HG03108 (cell line): ENCODE data around the gene C1QTNF6.
A peak's percentile ranks its signal among the peaks of the same experiment; 100 is the strongest.
"Not testable (repeated sequence)": the region's sequence is repeated elsewhere in the genome, so short reads cannot be mapped to it uniquely, and the experiment has no call there.

Source experiments
- ATAC-seq: cut with Tn5 transposase; IDR thresholded peaks from one replicate; pipeline ENCODE4 v1.9.1; 2021; ENCODE audit warnings: moderate library complexity; ENCODE audit not compliant: unreplicated experiment

The C1QTNF6 gene

GRCh38 chr22:37208401-37209139, 20.5 kb upstream of the C1QTNF6 start:
- no peak for ATAC-seq

DNA sequence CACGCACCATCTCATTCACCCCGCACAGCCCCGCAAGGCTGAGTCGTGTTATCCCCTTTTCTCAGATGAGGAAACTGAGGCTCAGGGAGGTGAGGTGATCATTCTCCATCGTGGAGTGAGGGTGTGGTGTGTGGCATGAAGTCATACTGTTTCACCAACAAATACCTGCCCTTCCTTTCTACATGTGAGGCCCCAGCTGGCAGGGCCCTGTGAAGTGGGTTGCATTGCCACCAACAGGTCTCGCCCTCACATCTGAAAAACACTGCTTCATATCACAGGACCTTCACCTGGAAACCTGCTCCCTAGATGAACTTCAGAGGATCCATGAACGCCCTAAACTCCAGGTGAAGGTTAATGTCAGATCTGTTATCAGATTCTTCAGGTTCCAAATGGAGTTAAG, 19.9 kb upstream of the C1QTNF6 start:
- no peak for ATAC-seq

DNA sequence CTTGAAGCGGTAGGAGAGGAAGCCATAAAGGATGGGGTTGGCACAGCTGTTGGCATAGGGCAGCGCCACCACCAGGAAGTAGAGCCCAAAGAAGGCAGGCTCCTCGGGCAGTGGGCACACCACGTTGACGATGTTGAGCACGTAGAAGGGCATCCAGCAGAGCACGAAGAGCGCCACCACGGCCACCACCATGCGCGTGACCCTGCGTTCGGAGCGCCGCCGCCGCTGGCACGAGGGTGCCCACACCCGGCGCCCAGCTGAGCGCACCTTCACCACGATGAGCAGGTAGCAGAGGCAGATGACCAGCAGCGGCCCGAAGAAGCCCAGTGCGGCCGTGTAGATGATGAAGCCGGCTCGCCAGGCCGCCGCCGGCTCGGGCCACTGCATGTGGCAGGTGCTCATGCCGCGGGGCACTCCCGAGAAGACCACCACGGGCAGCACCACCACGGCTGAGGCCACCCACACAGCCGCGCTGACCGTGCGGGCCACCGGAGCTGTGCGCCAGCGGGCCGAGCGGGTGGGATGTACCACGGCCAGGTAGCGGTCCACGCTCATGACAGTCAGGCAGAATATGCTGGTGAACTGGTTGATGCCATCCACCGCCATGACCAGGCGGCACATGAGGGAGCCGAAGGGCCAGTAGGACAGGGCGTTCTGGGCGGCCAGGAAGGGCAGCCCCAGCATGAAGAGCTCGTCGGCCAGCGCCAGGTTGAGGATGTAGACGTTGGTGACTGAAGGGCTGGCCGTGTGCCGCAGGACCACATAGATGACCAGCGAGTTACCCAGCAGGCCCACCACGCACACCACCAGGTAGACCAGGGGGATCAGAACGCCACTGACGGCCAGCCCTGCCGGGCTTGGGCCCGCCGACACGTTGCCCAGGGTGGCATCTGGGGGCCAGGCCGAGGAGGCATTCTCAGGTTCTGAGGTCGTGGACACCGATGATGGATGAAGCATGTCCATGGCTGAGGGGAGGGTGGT, 19.1 kb upstream of the C1QTNF6 start:
- ATAC-seq = no peak

- no peak for ATAC-seq
Measured at GRCh38 chr22:37206118-37206840, 18.2 kb upstream of the C1QTNF6 start.

GRCh38 chr22:37205046-37205445, 17.0 kb upstream of the C1QTNF6 start:
- no peak for ATAC-seq

GRCh38 chr22:37204045-37204655, 16.1 kb upstream of the C1QTNF6 start:
- no peak for ATAC-seq

GRCh38 chr22:37203354-37204044, 15.5 kb upstream of the C1QTNF6 start:
- ATAC-seq = no peak

DNA sequence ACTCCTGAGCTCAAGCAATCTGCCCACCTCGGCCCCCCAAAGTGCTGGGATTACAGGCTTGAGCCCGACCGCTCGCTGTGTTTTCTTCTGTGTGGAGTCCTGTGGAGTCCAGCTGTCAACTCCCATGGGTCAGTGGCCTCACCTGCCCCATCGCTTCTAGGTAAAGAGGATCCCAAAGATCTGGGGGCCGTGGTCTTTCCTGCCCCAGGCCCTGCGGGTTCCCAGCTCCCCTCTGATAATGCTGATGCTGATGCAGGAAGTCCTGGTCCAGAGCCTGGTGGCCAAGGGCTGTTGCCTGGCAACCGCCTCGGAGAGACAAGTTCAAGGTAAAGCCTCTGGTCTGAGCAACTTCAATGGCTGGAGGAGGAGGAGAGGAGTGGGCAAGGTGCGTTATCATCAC, 14.7 kb upstream of the C1QTNF6 start:
- ATAC-seq = no peak

GRCh38 chr22:37202001-37202555, 14.0 kb upstream of the C1QTNF6 start:
- ATAC-seq = no peak

GRCh38 chr22:37201443-37201820, 13.4 kb upstream of the C1QTNF6 start:
- ATAC-seq = not testable (repeated sequence)

GRCh38 chr22:37199760-37200108, 11.7 kb upstream of the C1QTNF6 start:
- ATAC-seq = no peak

- peak; percentile 82 for ATAC-seq
Measured at GRCh38 chr22:37199103-37199759, 11.2 kb upstream of the C1QTNF6 start.

- ATAC-seq = no peak
Measured at GRCh38 chr22:37198258-37199102, 10.4 kb upstream of the C1QTNF6 start.

DNA sequence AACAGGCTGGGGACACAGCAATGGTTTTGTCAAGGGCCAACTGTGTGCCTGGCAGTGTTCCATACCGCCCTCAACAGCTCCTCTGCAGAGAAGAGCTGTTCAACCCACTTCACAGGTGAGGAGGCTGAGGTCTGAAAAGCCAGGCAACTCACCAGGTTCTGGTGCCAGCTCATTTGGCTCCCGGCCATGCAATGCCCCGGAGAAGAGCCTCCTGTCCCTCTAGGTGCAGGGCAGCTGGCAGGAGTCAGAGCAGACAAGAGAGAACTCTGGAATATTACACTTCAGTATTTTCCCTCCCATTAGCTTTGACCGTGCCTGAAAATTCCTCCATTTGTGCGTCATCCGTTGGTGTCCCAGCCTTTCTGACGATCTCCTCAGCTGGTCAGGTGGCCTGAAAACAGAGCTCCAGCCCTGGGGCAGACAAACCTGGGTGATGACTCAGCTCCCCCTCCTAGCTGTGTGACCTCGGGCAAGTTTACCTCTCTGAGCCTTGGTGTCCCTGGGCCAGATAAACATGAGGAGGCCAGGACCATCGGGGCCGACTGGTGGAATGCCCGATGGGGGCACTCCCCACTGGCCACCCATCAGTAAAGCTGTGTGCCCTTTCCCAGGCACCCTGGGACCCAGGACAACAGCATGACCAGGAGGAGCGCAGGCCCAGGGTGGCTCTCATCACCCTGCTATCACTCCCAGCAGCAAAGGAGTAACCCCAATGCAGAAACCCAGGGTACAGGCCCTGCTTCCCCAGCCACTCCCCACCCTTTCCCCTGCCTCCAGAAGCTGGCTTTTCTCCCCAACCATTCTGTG, 9.6 kb upstream of the C1QTNF6 start:
- no peak for ATAC-seq

- ATAC-seq = no peak
Measured at GRCh38 chr22:37196539-37197450, 8.7 kb upstream of the C1QTNF6 start.

DNA sequence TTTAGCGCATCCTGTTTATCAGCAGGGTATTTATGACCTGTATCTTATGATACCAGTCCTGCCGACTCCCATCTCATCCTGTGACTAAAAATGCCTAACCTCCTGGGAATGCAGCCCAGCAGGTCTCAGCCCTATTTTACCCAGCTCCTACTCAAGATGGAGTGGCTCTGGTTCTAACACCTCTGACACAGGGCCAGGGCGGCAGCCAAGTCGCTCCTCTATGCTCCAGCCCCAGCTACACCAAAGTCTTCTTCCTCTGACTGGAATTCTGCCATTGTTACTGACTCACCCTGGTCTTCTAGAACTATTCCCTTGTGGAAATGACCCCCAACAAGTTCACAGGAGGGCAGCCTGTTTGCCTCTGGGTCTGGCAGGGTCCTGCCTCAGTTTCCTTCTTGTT, 7.9 kb upstream of the C1QTNF6 start:
- no peak for ATAC-seq

DNA sequence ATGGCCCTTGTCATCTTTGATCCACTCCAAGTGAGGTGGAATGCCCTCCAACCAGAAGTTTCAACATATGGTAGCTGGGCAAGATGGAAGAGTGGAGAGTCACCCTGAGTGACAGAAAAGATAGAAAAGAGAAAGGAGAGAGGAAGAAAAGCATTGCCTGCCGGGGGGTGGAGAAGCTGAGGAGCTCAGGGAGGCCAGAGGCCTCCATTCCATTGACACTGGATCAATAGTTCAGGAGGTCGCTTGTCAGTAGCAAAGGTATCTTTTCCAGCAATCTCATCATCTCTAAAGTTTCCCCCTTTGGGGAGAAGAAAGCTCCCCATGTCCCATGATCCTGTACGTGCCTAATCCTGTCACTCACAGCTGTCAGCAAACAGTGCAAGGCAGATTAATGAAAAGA, 6.7 kb upstream of the C1QTNF6 start:
- no peak for ATAC-seq
